ENCODE data around the gene SFXN3.
"Not testable (repeated sequence)": the region's sequence is repeated elsewhere in the genome, so short reads cannot be mapped to it uniquely, and the experiment has no call there.

The SFXN3 gene

DNA sequence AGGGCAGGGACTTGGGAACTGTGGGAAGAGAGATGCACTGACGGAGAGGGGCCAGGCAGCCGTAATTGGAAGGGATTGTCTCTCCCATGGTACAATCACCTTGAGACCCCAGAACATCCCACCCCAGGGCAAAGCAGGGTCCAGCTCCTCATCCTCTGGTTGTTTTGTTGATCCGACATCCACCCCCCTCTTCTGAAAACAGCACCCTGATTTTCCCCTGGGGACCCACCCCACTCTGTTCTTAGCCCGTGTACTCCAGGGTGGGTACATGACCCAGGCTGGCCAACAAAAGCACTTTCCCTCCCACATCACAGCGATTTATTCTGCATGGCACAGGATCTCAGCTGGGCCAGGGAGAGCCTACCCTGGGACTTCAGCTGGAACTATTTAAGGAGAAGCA, 14.2 kb upstream of the SFXN3 start:
- no peak for DNase-seq

DNA sequence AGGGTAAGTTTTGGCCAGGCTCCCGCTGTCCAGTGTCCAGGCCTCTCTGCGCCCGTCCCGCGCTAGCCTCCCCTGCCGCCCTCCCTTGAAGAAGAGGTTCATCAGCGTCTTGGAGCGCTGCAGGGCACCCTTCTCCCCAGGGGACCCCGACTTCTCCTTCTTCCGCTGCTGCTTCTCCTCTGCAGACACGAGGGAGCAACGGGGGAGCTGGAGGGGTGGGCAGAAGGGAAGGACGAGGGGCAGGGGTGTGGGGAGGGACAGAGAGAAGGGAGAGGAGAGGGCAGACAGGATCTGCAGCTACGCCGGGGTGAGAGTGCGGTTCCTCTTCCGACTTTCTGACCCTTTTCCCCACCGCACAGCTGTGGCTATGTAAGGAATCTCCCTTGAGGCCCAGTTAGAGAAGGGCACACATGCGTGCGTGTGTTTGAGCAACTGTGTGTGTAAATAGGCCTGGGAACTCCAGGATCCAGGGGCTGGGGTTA, 12.9 kb upstream of the SFXN3 start:
- DNase-seq, result no peak

DNA sequence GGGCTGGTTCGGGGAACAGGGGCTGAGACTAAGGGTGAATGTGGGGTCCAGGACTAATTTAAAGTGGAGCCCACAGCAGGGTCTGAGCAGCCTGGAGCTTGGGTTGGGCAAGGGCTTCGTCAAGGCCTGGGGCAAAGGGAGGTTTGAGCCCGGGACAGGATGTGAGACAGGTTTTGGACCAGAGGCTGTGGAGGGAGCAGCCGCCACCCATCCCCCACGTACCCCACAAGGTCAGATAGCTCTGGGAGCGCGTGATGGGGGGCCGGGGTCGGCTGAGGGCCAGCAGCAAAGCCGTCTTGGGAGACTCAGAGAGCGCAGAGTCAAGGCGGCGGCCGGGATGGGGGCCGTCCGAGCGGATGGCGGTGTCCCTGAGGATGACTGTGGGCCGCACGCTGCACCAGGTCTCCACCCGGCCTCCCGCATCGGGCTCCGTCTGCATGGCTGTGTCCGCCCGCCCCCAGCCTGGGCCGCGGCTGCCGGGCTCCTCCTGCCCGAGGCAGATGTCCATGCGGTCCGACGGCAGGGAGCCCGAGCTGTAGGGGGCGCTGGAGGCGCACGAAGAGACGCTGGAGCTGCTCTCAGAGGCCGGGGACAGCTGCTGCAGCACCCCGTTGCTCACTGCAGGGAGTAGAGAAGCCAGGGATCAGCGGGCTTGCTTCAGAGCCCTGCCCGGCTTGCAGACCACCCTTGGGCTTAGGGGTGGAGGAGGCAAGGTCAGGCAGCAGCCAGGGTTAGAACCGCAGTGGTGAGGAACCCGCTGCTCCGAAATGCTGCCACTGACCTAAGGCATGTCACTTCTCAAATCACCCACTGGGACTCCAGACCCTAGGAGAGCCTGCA, 12.2 kb upstream of the SFXN3 start:
- peak; percentile 64 for DNase-seq

DNA sequence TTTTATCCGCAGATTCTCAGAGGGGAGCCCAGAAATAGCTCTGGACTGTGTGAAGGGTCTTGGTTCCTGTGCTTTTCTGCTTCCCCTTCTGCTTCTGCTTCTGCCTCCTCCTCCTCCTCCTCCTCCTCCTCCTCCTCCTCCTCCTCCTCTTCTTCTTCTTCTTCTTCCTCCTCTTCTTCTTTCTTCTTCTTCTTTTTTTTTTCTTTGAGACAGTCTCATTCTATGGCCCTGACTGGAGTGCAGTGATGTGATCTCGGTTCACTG, 11.7 kb upstream of the SFXN3 start:
- DNase-seq, result no peak

DNA sequence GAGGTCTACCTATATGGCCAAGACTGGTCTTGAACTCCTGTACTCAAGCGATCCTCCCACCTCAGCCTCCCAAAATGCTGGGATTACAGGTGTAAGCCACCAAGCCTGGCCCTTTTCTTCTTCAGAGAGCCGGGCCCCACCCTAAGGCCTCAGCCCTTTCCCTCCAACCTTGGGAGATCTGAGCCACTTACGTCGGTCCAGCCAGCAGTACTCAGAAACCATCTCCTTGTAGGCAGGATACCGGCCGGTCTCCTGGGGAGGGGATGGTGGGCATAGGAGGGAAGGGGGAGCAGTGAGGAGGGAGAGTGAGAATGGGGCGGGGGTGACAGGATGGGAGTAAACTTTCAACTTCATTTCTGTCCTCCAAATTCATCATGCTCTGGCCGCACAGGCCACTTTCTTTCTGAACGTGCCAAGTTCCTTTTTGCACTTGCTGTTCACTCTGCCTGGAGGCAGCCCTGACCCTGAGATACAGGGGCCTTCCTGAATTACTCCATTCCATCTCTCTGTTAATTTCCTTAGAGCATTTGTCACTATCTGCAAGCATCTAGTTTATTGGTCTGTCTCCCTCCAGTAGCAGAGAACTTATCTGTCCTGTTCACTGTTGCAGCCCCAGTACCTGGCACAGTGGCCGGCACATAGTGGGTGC, 10.5 kb upstream of the SFXN3 start:
- DNase-seq, result no peak

DNA sequence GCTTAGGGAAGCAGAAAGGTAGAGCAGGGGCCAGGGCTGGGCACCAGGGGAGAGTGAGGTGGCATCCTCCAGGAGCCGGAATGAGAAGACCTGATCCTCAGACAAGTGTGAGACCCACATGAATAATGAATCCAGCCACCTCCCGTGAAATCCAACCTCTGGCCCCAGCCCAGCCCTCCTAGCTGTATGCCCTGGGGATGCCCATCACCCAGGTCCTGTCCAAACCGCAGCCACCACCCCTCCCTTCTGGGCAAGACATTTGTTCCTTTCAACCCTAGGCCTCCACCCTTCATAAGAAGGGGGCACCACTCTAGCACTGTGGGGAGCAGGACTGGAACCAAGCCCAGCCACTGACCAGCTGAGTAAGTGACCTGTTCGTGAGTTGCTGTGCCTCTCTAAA, 9.8 kb upstream of the SFXN3 start:
- DNase-seq, result no peak

DNA sequence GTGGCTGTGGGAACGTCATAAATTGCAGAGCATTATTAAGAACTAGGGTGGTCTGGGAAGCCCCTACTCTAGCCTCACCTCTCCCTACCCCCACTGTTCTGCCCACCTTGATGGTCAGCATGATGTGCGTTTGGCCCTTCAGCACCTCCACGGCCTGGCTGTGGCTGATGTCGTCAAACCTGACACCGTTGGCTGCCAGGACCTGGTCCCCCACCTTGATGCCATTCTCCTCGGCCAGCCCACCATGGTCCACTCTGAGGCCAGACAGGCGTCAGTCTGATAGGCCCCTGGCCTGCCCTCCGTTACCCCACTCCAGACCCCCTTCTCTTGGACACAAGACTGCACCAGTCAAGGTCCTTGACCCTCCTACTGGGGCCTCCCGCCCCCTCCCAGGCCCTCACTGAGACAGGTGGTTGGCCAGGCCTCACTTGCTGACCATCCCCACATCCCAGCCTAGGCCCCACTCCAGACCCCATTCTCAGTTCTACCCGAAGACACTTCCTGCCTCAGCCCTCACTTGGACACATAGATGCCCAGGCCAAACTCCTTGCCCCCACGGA, 9.3 kb upstream of the SFXN3 start:
- no peak for DNase-seq

DNA sequence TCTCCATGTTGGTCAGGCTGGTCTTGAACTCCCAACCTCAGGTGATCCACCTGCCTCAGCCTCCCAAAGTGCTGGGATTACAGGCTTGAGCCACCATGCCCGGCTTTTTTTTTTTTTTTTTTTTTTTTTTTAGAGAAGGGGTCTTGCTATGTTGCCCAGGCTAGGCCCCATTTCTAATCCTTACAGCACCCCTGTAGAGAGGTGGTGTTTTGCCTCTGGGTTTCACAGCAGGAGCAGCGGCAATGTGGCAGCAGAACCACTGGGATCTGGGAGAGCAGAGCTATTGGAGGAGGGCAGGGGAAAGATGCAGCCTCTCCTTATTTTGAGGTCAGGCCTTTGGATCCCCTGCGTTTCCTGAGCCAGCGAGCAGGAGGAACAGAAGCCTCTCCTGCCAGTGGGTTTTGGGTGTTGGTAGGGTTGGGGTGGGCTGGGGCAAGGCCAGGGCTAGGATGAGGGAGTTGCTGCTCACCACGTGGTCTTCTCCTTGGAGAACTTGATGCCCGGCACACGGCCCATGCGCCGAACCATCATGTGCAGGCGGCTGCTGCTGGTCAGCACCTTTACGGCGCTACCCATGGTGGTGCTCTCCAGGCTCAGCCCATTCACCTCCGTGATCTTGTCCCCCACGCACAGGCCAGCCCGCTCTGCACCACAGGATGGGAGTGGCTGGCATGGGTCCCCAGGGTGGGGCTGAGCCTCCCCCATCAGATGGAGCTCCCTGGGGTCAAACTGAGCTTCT, 7.9 kb upstream of the SFXN3 start:
- DNase-seq, result no peak

DNA sequence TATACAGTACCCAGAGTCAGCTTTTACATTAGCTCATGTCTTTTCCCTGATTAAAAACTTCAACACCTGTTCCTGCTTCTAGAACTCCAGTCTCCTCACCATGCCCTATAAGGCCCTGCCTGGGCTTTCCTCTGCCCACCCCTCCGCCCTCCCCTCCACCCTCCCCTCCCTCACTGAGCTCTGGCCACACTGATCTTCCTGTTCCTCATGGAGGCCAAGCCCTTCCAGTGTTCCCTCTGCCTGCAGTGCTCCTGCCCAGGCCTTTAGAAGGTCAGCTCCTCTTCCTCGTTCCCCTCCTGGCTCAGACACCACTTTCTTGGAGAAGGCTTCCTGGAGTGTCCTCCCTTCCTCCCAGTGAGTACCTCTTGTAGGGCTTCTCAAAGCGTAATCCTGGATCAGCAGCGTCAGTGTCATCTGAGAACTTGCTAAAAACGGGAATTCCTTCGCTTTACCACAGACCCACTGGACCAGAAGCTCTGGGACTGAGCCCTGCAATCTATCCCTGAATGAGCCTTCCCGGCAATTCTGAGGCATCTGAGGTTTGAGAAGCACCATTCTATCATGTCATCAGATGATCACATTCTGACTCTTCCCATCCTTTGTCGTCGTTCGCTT, 3.8 kb upstream of the SFXN3 start:
- DNase-seq, result no peak

DNA sequence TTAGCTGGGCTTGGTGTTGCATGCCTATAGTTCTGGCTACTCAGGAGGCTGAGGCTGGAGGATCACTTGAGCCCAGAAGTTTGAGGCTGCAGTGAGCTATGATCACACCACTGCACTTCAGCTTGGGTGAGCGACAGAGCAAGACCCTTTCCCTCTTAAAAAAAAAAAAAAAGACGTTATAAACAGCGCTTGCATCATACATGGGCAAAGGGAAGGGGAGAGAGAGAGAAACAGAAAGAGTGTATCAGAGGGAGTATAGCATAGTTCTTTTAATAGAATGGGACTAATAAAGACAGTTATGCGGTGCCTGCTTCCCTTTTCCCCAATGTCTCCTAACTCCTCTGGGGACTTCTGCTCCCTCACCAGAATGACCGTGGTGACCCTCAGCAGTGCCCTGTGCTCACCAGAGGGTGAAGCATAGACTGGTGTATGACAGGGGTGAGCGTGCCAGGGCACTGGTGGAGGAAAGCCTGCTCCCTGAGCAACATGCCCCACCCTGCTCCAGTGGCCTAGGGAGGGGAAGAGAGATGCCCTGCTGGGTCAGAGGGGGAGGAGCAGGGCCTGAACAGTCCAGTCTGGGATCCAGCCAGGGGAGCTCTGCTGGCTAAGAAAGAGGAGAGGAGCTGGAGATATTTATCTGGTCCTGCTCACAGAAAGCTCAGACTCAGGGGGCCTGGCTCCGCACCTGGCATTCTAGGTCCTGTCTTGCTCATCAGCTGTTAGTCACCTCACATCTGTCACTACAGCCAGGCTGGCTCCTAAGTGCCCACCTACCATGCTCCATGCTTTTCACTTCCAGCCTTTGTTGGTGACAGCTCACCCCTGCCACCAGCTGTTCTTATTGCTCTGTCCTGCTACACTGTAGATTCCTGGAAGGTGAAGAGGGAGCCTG, 2.3 kb upstream of the SFXN3 start:
- DNase-seq, result no peak

DNA sequence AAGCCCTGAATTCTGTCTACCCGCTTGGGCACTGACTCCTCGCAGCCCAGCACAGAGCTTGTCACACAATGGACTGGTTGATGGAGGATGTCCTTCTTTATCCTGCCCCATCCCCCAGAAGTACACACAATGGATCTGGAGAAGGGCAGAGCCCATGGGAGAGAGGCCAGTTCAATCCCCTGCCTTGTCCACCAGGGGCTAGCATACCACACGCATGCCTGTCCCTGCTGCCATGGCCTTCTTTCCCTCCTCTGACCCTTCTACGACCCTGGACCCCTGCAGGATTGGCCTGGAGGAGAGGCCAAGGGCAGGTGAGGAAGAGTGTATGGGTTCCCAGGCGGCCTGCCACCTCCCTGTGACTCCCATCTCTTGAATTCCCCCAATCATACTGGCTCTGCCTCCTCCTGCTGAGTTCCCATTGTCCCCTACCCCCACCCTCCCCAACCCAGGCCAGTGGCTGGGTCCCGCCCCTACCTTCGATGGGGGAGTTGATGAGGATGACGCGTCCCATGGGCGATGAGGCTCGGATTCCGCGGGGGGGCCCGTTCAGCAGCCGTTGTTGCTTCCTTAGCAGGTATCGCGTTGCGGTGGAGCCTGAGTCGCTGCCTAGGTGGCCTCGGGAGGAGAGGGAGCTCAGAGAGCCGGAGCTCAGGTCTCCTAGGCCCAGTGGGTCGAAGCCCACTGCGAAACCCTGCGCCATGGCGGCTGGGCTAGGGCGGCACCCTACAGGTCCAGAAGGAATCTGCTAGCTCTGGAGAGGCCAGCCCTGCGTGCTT, 1.3 kb upstream of the SFXN3 start:
- DNase-seq, result no peak

DNA sequence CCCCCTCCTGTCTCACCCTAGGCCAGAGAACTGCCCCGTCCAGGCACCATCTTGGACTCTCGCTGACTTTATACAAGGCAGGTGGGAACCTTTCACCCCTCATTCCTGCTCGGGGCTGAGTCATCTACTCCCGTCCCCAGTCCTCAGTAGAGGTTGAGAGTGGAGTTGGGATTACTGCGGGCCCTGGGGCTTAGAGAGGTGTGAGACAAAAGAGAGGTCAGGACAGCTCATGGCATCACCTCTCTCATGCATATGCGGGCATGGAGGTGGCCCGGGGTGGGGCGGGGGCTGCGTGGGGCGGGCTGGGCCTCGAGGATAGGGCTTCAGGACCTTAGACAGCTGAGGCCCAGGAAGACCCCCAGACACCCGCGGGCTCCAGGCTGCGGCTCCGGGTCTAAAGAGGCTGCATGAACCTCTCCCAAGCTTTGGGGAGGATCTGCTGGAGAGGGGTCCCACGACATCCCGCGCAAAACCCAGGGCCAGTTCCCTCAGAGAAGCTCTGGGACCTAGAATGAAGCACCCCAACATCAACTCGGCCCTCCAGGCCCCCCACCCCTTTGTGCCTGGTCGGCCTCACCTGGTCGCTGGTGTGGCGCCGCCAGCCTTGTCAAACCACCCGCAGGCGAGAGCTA, 422 bp upstream of the SFXN3 start:
- no peak for DNase-seq

DNA sequence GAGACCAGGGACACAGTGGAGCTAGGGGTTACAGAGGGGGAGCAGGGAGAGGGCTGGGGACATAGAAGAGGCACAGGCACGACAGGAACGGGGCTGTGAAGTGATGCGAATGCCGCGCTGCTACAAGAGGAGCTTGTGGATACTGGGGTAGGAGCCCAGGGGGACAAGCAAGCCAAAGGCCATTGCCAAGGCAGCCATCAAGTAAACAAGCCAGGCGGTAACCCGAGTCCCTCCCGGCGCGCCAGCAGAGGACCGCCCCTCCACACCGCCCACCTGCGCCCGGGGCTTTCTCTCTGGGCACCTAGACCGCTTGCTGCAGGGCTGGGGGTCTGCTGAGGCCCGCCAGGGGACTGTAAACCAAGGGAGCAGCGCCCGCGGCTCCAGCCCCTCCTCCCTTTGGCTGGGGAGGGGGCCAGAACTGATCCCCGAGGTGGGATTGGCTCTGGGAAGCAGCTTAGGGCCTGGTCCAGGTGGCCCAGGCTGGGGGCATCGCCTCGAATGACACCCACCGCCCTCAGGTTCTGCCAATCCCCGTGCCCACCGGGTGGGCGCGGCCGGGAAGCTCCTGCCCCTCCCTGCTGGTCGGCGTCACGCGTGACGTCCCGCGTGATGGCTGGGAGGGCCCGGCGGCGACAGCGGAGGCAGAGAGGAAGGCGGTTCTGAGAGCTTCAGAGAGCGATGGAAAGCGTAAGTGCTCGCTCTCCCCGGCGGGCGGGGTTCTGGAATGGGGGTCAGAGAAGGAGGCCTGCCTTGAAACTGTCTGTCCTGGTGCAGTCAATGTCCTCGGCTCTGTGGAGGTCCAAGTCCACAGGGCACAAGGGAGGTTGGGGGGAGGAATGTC, 982 bp downstream of the SFXN3 start:
- peak; percentile 65 for DNase-seq

DNA sequence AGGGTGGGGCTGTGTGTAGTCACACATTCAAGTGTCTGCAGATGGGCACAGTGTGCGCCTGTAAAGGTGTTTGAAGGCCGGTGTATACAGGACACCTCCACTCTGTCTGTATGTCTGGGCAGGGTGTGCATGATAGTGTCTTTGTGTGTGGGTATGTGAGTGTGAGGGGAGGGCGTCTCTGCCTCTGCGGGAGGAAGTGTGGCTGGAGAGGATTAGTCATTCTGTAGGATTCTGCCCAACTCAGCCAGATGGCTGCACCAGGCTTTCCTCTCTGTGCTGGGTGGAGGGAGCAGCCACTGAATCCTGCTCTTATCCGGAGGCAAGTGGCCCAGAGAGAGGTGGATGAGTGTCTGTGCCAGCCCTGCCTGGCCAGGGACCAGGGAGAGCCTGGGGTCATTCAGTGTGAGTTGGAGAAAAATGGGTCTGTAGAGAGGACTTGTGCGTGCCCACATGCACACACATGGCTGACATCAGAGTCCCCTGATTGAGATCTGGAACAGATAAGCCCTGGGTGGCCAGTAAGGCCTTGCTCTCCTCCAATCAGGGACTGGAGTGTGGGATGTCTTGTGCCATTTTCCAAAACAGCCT, 1.7 kb downstream of the SFXN3 start:
- DNase-seq, result peak; percentile 55

DNA sequence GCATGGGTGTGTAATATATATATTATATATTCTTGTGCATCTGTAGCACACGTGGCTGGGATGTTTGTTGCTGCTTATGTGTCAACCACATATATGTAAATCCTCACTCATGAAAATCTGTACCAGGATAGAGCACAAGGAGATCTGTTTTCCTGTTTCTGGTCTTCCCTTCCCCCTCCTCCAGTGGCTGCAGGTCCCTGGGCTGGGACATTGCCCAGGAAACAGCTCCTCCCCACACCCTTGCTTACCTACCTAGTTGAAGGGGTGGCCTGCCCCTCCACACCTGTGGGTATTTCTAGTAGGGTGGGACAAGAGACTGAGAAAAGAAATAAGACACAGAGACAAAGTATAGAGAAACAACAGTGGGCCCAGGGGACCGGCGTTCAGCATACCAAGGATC, 2.2 kb downstream of the SFXN3 start:
- DNase-seq, result no peak

DNA sequence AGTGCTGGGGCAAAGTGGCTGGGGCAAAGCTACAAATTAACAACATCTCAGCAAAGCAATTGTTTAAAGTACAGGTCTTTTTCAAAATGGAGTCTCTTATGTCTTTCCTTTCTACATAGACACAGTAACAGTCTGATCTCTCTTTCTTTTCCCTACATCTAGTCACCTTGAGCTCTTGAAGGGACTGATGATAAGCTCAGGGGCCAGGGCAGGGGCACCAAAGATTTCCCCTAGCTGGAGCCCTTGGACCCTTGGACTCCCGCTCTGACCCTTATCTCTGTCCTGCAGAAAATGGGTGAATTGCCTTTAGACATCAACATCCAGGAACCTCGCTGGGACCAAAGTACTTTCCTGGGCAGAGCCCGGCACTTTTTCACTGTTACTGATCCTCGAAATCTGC, 3.4 kb downstream of the SFXN3 start:
- not testable (repeated sequence) for DNase-seq

DNA sequence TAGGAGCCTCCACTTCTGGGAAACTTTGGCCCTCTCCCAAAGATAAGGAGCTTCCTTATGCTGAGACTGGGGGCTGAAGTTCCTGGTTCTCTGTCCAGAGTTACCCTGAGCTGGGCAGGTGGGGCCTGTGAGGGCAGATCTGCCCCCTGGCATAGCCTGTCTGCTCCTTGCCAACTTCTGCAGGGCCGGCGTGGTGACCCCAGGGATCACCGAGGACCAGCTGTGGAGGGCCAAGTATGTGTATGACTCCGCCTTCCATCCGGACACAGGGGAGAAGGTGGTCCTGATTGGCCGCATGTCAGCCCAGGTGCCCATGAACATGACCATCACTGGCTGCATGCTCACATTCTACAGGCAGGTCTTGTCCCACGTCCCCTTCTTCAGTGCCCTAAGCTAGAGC, 4.3 kb downstream of the SFXN3 start:
- DNase-seq, result no peak

DNA sequence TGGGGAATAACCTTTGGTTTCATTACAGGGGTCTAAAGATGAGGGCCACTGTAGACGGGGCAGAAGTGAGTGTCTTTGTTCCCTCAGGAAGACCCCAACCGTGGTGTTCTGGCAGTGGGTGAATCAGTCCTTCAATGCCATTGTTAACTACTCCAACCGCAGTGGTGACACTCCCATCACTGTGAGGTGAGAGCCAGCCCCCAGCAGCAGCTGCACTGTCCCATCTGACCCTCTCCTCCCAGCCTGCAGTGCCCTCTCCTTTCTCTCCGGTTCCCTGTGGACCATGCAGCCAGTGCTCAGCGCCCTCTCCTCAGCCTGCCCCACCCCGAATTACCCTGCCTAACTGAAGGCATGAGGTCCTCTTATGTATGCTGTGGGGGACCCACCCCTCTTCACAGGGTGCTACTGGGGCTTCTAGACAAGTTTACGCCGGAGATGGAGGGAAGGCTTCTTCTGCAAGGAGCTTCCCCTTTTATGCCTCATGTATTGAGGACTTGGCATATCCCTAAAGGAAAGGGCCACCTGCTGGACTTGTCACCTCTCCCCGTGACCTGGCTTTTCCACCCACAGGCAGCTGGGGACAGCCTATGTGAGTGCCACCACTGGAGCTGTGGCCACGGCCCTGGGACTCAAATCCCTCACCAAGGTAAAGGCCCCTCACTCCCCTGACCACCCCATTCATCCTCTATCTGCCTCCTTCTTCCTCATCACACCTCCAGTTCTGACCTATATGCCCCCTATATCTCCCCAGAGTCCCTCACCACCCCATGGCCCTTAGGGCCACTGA, 5.1 kb downstream of the SFXN3 start:
- no peak for DNase-seq

DNA sequence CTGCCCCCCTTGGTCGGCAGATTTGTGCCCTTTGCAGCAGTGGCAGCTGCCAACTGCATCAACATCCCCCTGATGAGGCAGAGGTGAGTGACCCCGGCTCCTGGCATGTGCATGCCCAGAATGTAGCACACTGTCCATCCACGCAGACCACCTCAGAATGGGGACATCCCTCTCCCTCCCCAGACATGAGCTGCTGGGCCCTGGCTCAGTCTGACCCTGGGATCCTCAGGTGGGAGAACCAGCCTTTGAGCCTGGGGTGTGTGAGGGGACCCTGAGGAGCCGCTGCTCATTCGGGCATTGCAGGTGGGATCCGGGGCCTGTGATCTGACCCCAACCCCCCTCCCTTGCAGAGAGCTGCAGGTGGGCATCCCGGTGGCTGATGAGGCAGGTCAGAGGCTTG, 5.7 kb downstream of the SFXN3 start:
- no peak for DNase-seq

Data from activated T-cell treated with anti-CD3 and anti-CD28 coated beads for 4 hours (primary cell).